Keratinocyte (primary cell): ENCODE measurements around the gene MED7. TPM values are rescaled to one million over a fixed set of nuclear protein-coding genes. Genes with fewer than 3 reads are reported as not detected.

Experiments used
- DNase-seq: peaks from one replicate; pipeline ENCODE4 v3.0.0-alpha.2; 2011; ENCODE audit warnings: low read depth, missing footprints, low spot score
- FAIRE-seq: peaks from 2 replicates; lab custom pipeline; 2011; peaks lifted over from hg19 to GRCh38; lab: Jason Lieb, UNC
- H2AFZ ChIP-seq: 2 replicates; pipeline ENCODE4 v1.6.0; 2012; ENCODE audit warnings: low read length, control low read depth, inconsistent platforms; ENCODE audit not compliant: control insufficient read depth
- H3K27ac ChIP-seq: 2 replicates; pipeline ENCODE4 v1.5.1; 2011; ENCODE audit warnings: low read length; ENCODE audit not compliant: control insufficient read depth, insufficient read depth
- H3K27me3 ChIP-seq: 3 replicates; pipeline ENCODE4 v1.6.0; 2011; ENCODE audit warnings: low read length; ENCODE audit not compliant: control insufficient read depth, insufficient read depth; ENCODE audit errors: extremely low read depth
- H3K36me3 ChIP-seq, 2 experiments: 2 replicates in 1 of 2; 3 replicates in 1 of 2; pipeline ENCODE4 v1.5.1; 2011; ENCODE audit warnings: low read length in 2 of 2, mild to moderate bottlenecking in 1 of 2; ENCODE audit not compliant: control insufficient read depth in 2 of 2, insufficient read depth in 2 of 2; ENCODE audit errors: extremely low read depth in 1 of 2
- H3K4me1 ChIP-seq: 3 replicates; pipeline ENCODE4 v1.5.1; 2011; ENCODE audit warnings: low read length; ENCODE audit not compliant: control insufficient read depth, insufficient read depth; ENCODE audit errors: extremely low read depth
- H3K4me2 ChIP-seq: 3 replicates; pipeline ENCODE4 v1.6.0; 2011; ENCODE audit warnings: low read depth, low read length; ENCODE audit not compliant: control insufficient read depth, insufficient read depth; ENCODE audit errors: extremely low read depth
- H3K4me3 ChIP-seq, 3 experiments: fragments of 200-600 bp in 1 of 3; sonication (generic) in 1 of 3; 2 replicates in 2 of 3; 3 replicates in 1 of 3; pipeline ENCODE4 v1.5.1; 2011 to 2016; ENCODE audit warnings: low read length in 3 of 3, mild to moderate bottlenecking in 3 of 3, control low read depth in 2 of 3, inconsistent platforms in 1 of 3, low read depth in 1 of 3, mixed read lengths in 1 of 3, mixed run types in 1 of 3, moderate library complexity in 1 of 3; ENCODE audit not compliant: control insufficient read depth in 2 of 3, insufficient read depth in 2 of 3; ENCODE audit errors: extremely low read depth in 1 of 3
- H3K79me2 ChIP-seq: 2 replicates; pipeline ENCODE4 v1.6.0; 2012; ENCODE audit warnings: low read length; ENCODE audit not compliant: control insufficient read depth, insufficient read depth
- H3K9ac ChIP-seq: 3 replicates; pipeline ENCODE4 v1.6.0; 2011; ENCODE audit warnings: low read length; ENCODE audit not compliant: control insufficient read depth, insufficient read depth; ENCODE audit errors: extremely low read depth
- H3K9me1 ChIP-seq: 3 replicates; pipeline ENCODE4 v1.6.0; 2011; ENCODE audit warnings: low read length; ENCODE audit not compliant: control insufficient read depth, insufficient read depth; ENCODE audit errors: extremely low read depth
- H3K9me3 ChIP-seq: 2 replicates; pipeline ENCODE4 v1.5.1; 2012; ENCODE audit warnings: low read depth, low read length; ENCODE audit not compliant: control insufficient read depth
- H4K20me1 ChIP-seq: 3 replicates; pipeline ENCODE4 v1.6.0; 2011; ENCODE audit warnings: low read length; ENCODE audit not compliant: control insufficient read depth, insufficient read depth; ENCODE audit errors: extremely low read depth
- CTCF ChIP-seq, 3 experiments: IDR thresholded peaks in 1 of 3; conservative IDR thresholded peaks in 1 of 3; optimal IDR thresholded peaks in 1 of 3; 2 replicates in 2 of 3; 3 replicates in 1 of 3; pipeline versions ENCODE3 to v1.5.1; 2011; ENCODE audit warnings: low read length in 3 of 3, mild to moderate bottlenecking in 3 of 3, moderate library complexity in 2 of 3, control low read depth in 1 of 3, inconsistent platforms in 1 of 3; ENCODE audit not compliant: insufficient read depth in 2 of 3; ENCODE audit errors: extremely low read depth in 1 of 3
- EZH2 ChIP-seq: IDR thresholded peaks from one replicate; pipeline ENCODE4 v1.6.1; 2012; ENCODE audit warnings: inconsistent platforms, mild to moderate bottlenecking, low read length, moderate library complexity
- dilution Hi-C: fragments of 300-500 bp; cut with MboI; formaldehyde crosslinking; loops from one replicate; pipeline ENCODE4 v1.7.0; 2020; ENCODE audit warnings: low sequenced_read_pairs; ENCODE audit not compliant: extremely low pct_ligation_motif_present
- polyA plus RNA-seq, 5 experiments: library from polyadenylated mRNA; depleted of rRNA in 3 of 5; stranded (reverse) in 3 of 5; stranded (forward) in 1 of 5; unstranded in 1 of 5; fragments of >200 nt; gene quantifications; 1 replicate in 1 of 5; 2 replicates in 3 of 5; 3 replicates in 1 of 5; pipeline versions ENCODE4 v1.2.1 to v1.2.3, GENCODE V29; 2011 to 2012; ENCODE audit warnings: missing spikeins in 2 of 5, low read depth in 1 of 5, low replicate concordance in 1 of 5

The MED7 gene
- polyA plus RNA-seq, 1 donor (not counting 4 experiments of a cell fraction or from before 2014, with no cell fraction given) = 17.0 TPM

- Histone ChIP-seq H3K27ac (no peak overlapping the region), H3K9me1 (no peaks in the 10 kb centered on the region), H3K27me3 (no peaks in the 10 kb centered on the region), H2AFZ (no peak overlapping the region), H3K9me3 (no peaks in the 10 kb centered on the region), H3K4me1 (no peaks in the 10 kb centered on the region), H3K9ac (no peak overlapping the region), H3K79me2 (no peaks in the 10 kb centered on the region), H3K4me3 (no peak overlapping the region), H4K20me1 (no peaks in the 10 kb centered on the region), H3K4me2 (no peak overlapping the region), H3K36me3 (no peaks in the 10 kb centered on the region)
- DNase-seq (no peak), FAIRE-seq (no peak)
- TF ChIP-seq EZH2 (no peak), CTCF (optimal IDR thresholded peaks at IDR 0.05 in 1 of 3, IDR thresholded peaks at IDR 0.05 in 1 of 3, conservative IDR thresholded peaks at IDR 0.05 in 1 of 3; ENCODE audit: extremely low read depth in 1 of 3, insufficient read depth in 2 of 3, low read length in 3 of 3) (no peak)
- dilution Hi-C loops = no loop called here
These were observed 35.3 kb upstream of the MED7 start for GRCh38 chr5:157177953-157178352.

- Histone ChIP-seq H3K27ac (no peak overlapping the region), H3K36me3 (no peaks in the 10 kb centered on the region), H4K20me1 (no peaks in the 10 kb centered on the region), H2AFZ (no peak overlapping the region), H3K79me2 (no peaks in the 10 kb centered on the region), H3K4me3 (no peak overlapping the region), H3K27me3 (no peaks in the 10 kb centered on the region), H3K4me1 (no peaks in the 10 kb centered on the region), H3K4me2 (no peak overlapping the region), H3K9me3 (no peaks in the 10 kb centered on the region), H3K9me1 (no peaks in the 10 kb centered on the region), H3K9ac (no peak overlapping the region)
- DNase-seq (no peak), FAIRE-seq (no peak)
- no peak for TF ChIP-seq CTCF (optimal IDR thresholded peaks at IDR 0.05 in 1 of 3, IDR thresholded peaks at IDR 0.05 in 1 of 3, conservative IDR thresholded peaks at IDR 0.05 in 1 of 3; ENCODE audit: extremely low read depth in 1 of 3, insufficient read depth in 2 of 3, low read length in 3 of 3)
- no peak for TF ChIP-seq EZH2
- dilution Hi-C loops = no loop called here
These were observed 32.5 kb upstream of the MED7 start for GRCh38 chr5:157175071-157175612.
